ENCODE results near the gene DNER. TPM values are rescaled to one million over a fixed set of nuclear protein-coding genes. Genes with fewer than 3 reads are reported as not detected.

DNER gene
- total and polyA plus RNA-seq, 2 donors (not counting 3 experiments of a cell fraction or from before 2014, with no cell fraction given), result 0.01 TPM; not detected in 1

DNA sequence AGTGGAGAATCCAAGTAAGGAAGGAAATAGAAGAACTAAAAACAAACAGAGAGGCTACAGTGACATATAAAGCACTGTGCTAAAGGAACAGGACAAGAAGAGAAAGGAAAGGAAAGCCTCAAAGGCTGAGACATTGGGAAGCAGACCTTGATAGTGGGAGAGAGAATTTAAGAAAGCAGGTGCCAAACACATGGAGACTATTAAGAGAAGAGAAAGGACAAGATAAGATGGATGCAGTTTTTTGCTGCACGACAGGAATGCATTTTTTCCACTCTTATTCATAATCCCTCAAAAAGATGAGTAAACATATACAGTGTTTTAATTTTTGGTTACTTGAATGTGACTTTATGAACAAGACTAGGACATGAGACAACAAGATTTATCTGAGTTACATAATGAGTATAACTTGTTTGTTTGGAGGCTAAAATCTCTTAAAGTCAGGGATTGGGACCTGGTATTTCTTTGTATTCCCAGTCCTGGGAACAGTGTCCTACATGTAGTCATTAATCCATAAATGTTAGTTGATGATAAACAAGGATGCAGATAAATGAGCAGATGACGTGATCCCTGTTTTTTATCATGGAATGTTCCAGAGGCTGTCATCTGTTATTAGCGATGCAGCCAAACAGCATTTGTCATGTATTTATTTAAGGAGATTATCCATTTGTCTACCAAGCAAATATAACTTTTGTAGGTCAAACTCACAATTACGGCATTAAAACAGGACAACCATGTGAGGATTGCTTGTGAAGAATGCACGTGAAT is 141.7 kb downstream of the DNER start:
- H3K4me2 ChIP-seq (ENCODE audit: insufficient read depth, low read length), result no peak overlapping the region
- ChIA-PET CTCF (no interaction called here), POLR2A (no interaction called here)
- no peak for FAIRE-seq
- no peak overlapping the region for H3K9ac ChIP-seq (replicated peaks; ENCODE audit: extremely low read depth, insufficient read depth, low read length)
- no peaks in the 10 kb centered on the region for H3K79me2 ChIP-seq (ENCODE audit: control insufficient read depth, insufficient read depth, low read length)
- no peak for DNase-seq (ENCODE audit: low read depth, low spot score)
- no peaks in the 10 kb centered on the region for H3K27me3 ChIP-seq (ENCODE audit: control insufficient read depth in 2 of 2, insufficient read depth in 2 of 2, low read length in 2 of 2)
- dilution Hi-C loops (cut with MboI; ENCODE audit: extremely low pct_ligation_motif_present, low sequenced_read_pairs) (no loop called here), intact Hi-C loops (cut with micrococcal nuclease) (no loop called here)
- no peaks in the 10 kb centered on the region for H4K20me1 ChIP-seq (replicated peaks; ENCODE audit: control insufficient read depth, extremely low read depth, insufficient read depth, low read length)
- no peaks in the 10 kb centered on the region for H3K9me3 ChIP-seq (replicated peaks; ENCODE audit: control insufficient read depth, insufficient read depth, low read length)
- H3K27ac ChIP-seq (ENCODE audit: insufficient read depth, low read depth, low read length), result no peak overlapping the region
- no TSS peak for BruUV-seq (replicated peaks)
- no peaks in the 10 kb centered on the region for H3K4me1 ChIP-seq (ENCODE audit: control insufficient read depth, extremely low read depth, insufficient read depth, low read length)
- H3K9me1 ChIP-seq (replicated peaks; ENCODE audit: control insufficient read depth, extremely low read depth, insufficient read depth, low read length), result no peaks in the 10 kb centered on the region
- TF ChIP-seq JUN (IDR thresholded peaks at IDR 0.05; ENCODE audit: borderline replicate concordance, insufficient read depth, insufficient read length, low read depth) (no peak), FOS (IDR thresholded peaks at IDR 0.05; ENCODE audit: borderline replicate concordance, insufficient read depth, low read length) (no peak), POLR2A (IDR thresholded peaks at IDR 0.05; ENCODE audit: low read depth, low read length) (no peak), GATA2 (IDR thresholded peaks at IDR 0.05; ENCODE audit: insufficient read depth, insufficient read length, low read depth, low read length) (no peak), EZH2 (IDR thresholded peaks at IDR 0.05; ENCODE audit: borderline replicate concordance, low read depth, low read length, severe bottlenecking) (no peak), MAX (IDR thresholded peaks at IDR 0.05; ENCODE audit: insufficient read depth, insufficient read length) (no peak), POLR2AphosphoS5 (IDR thresholded peaks at IDR 0.05; ENCODE audit: insufficient read depth, low read depth, low read length) (no peak), MYC (IDR thresholded peaks at IDR 0.05; ENCODE audit: low read depth, low read length) (no peak)
- TF ChIP-seq, protein P1, sequence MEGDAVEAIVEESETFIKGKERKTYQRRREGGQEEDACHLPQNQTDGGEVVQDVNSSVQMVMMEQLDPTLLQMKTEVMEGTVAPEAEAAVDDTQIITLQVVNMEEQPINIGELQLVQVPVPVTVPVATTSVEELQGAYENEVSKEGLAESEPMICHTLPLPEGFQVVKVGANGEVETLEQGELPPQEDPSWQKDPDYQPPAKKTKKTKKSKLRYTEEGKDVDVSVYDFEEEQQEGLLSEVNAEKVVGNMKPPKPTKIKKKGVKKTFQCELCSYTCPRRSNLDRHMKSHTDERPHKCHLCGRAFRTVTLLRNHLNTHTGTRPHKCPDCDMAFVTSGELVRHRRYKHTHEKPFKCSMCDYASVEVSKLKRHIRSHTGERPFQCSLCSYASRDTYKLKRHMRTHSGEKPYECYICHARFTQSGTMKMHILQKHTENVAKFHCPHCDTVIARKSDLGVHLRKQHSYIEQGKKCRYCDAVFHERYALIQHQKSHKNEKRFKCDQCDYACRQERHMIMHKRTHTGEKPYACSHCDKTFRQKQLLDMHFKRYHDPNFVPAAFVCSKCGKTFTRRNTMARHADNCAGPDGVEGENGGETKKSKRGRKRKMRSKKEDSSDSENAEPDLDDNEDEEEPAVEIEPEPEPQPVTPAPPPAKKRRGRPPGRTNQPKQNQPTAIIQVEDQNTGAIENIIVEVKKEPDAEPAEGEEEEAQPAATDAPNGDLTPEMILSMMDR (IDR thresholded peaks at IDR 0.05; ENCODE audit: extremely low read depth in 1 of 2, insufficient read depth in 1 of 2, low read depth in 1 of 2, low read length in 2 of 2), result no peak
- no peak overlapping the region for H3K4me3 ChIP-seq (replicated peaks in 1 of 3; ENCODE audit: insufficient read depth in 1 of 3, low read depth in 1 of 3, low read length in 3 of 3)
- no peak overlapping the region for H2AFZ ChIP-seq (ENCODE audit: low read depth, low read length)
- no peaks in the 10 kb centered on the region for H3K36me3 ChIP-seq (ENCODE audit: control insufficient read depth in 2 of 2, extremely low read depth in 1 of 2, insufficient read depth in 2 of 2, low read length in 2 of 2)
